ENCODE data around the gene APRT.

Gene APRT

DNA sequence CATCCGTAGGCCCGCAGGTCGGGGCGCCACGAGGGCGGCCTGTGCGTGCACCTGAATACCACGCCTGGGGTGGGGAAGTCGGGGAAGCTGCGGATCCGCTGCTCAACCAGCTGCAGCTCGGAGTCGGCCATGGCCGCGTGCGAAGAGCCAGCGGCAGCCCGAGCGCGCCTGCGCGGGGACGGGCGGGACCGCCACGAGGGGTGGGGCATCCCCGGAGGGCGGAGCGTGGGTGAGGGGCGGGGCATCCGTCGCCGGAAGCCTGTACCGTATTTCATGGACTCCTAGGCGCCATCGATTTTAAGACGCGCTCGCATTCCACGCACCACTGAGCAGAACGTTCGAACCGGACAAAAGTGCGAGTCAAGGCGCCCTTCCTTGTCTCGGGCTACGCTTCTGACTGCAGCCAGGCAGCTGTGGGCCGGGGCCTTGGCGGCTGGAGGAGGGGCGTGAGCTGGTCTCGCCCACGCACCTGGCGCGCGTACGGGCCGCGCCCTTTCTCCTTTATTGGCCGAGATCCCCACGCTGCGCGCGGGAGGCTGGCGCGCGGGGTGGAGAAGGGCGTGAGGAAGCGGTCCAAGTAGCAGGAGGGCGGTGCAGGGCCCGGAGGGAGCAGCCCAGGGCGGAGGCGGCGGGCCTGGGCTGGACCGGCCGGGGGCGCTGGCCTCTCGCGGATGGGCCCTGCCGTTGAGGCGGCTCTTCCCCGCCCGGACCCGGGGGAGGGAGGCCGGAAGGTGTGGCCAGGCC lies at the start of gene APRT:
APRT (minus strand) TSS at position 160 of the 744 bp plus-strand sequence; CDS start at position 131, 29 bp downstream.
- peak; percentile 95 for DNase-seq

DNA sequence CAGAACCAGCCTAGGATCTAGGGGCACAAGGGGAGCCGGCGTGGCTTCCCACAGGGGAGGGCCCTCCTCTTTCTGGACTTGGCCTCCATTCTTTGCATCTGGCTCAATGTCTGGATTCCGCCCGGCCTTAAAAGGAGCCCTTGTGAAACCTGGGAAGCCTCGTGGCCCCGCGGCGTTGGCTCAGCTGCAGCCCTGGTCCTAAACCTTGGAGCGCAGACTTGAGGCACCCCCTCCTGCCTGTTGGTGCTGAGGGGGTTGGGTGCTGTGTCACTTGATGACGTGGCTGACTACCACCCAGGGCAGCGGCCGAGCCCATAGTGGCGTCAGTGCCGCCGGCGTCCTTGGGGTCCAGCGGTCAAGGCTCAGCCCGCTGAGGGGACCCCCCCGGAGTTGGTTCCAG lies 49.6 kb upstream of the APRT start:
- DNase-seq: no peak

- DNase-seq: no peak
These were observed 47.8 kb upstream of the APRT start for GRCh38 chr16:88859381-88860091.

DNA sequence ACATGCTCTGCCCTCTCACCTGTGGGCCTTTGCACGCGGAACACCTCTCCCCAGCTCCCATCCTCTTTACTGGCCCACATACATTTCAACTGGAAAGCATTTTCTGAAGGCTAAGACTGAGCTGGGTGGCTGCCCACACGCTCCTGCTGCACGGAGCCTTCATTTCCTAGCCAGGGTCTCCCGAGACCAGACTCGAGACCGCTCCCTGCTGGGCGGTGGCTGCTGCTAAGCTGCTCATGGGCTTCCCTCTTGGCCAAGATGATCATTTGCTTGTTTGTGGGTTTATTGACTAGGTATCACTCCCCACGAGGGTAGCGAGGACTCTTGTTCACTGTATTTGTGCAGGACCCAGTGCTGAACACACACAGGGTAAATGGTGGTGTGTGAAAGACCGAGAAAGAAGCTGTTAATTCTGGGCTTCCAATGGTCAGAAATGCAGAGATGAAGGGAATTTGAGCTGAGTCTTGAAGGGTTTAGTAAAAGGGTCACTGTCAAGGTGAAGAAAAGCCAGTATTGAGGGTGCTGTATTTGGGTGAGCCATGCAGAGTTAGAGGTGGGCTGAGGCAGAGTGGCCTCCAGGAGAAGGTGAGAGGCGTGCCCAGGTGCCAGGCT lies 46.1 kb upstream of the APRT start:
- DNase-seq: peak; percentile 86

GRCh38 chr16:88856828-88857727 lies 45.4 kb upstream of the APRT start, which contains the start of the genes GALNS and TRAPPC2L:
Gene GALNS (minus strand): TSS chr16:88856947. CDS start chr16:88856877, 70 bp downstream.
Gene TRAPPC2L (plus strand): TSS chr16:88857127. CDS start chr16:88857151, 24 bp downstream.
- DNase-seq: peak; percentile 98

DNA sequence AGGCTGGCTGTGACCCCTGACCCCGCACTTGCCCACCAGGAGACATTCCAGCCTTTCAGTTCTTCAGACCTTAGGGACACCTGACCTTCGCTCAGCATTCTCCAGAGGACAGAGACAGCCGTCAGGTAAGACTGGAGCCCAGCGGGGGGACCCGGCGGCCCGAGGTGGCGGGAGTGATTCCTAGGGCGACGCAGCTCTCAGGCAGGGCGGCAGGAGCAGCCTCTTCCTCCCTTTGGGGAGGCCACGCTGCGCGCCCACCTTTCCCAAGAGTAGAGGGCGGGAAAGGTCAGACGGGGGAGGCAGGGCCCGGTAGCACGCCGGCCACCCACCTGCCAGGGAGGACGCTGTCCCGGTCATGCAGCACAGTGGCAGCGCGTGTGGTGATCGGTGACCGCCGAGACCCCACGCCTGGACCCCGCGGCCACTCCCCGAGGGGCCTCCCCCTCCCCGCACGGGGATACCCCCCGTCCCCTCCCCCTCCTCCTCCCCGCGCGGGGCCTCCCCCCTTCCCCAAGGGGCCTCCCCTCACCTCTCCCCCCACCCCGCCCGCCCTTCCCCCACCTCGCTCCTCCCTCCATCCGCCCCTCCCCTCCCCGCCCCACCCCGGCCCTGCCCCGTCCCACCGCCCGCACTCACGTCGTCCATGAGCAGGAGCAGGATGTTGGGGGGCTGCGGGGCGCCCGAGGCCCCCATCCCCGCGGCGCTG lies 44.5 kb upstream of the APRT start:
- no peak for DNase-seq

- no peak for DNase-seq
These were observed 44.0 kb upstream of the APRT start for GRCh38 chr16:88855736-88856121.

- no peak for DNase-seq
These were observed 43.4 kb upstream of the APRT start for GRCh38 chr16:88855176-88855575.

- peak; percentile 7 for DNase-seq
These were observed 42.8 kb upstream of the APRT start for GRCh38 chr16:88854306-88855111.

DNA sequence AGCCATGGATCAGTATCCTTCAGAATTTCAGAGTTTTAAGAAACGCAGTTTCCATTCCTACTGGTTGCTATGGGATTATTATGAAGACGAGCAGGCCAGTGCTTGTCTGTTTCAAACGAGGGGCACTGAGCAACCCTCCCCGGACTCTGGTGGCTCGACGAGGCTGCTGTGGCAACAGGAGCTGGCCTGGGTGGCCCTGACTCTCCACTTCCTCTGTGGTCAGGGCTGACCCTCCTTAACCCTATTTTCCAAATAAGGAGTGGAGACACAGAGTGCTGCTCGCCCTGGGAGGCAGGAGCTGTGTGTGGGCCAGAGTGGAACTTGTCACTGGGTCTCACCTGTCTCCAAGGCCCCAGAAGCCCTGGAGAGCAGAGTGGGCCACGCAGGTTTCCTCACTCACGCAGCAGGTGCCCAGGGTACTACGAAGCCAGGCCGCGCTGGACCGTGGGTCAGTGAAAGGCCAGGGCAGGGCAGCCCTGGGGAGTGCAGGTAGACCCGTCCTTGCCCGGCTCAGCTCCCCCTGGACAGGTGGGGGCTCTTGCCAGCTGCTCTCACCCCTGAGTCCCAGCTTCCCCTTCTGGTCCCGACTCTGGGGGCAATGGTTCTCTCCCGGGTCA lies 41.7 kb upstream of the APRT start:
- peak; percentile 11 for DNase-seq

DNA sequence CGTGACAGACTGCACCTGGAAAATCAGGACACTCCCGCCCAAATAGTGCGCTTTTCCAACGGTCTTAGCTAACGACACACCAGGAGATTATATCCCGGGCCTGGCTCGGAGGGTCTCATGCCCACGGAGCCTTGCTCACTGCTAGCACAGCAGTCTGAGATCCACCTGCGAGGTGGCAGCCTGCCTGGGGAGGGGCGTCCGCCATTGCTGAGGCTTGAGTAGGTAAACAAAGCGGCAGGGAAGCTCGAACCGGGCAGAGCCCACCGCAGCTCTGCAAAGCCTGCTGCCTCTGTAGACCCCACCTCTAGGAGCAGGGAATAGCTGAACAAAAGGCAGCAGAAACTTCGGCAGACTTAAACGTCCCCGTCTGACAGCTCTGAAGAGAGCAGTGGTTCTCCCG lies 39.9 kb upstream of the APRT start:
- DNase-seq: no peak

GRCh38 chr16:88850531-88851199 lies 38.9 kb upstream of the APRT start:
- no peak for DNase-seq

- DNase-seq: no peak
These were observed 36.8 kb upstream of the APRT start for GRCh38 chr16:88848557-88848956.

DNA sequence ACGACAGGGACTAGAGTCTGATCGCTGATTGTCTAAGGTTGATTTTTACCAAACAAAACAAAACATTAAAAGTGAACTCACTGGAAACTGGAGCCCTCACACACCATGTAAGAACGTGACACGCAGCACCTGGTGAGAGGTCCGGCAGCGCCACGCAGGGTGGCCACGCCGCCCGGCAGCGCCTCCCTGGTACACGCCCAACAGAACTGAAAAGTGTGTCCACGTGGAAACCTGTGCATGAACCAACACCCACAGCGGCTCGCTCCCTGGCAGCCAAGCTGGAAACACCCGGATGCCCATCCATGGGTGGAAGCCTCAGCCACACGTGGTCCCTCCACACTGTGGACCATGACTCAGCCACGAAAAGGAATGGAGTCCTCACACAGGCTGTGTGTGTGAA lies 35.9 kb upstream of the APRT start:
- no peak for DNase-seq

- DNase-seq: no peak
These were observed 34.4 kb upstream of the APRT start for GRCh38 chr16:88846088-88846487.

GRCh38 chr16:88844419-88845036 lies 32.8 kb upstream of the APRT start:
- no peak for DNase-seq

DNA sequence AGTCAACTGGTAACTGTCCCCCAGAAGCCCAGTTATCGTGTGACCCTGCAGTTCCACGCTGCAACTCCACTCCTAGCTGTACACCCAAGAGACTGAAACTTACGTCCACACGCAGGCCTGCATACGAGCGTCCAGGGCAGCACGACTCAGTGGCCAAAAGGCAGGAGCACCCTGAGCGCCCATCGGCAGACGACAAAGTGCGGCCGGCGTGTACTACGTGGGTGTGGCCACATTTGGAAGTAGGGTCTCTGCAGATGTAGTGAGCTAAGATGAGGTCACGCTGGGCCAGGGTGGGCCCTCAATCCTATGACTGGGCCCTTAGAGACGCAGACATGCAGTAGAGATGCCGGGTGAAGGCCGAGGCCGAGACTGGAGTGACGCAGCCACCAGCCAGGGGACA lies 31.5 kb upstream of the APRT start:
- no peak for DNase-seq

GRCh38 chr16:88842806-88843205 lies 31.1 kb upstream of the APRT start:
- no peak for DNase-seq

DNA sequence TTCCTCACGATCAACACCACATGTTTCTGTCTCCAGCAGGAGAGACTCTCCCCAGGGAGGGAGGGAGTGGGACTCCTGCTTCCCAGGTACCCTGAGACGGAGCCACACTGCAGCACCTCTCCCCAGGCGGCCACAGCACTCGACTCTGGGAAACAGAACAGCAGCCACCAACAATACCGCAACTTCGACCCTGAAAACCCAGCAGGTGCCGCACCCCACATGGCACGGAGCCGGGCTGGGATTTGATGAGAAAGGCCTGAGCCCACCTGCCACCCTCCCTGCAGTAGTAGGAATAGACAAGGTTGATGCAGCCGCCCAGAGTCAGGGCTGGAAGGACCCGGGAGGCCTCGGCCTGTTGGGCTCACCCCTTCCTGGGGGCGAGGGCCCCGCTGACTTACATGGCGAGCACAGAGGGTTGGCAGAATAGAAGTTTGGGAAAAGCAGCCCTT lies 30.6 kb upstream of the APRT start:
- no peak for DNase-seq
